ENCODE results near the gene SVBP.

GRCh38 chr1:42851960-42852607, 34.9 kb upstream of the SVBP start:
- TF ChIP-seq CTCF (IDR thresholded peaks at IDR 0.05) (no peak), EP300 (IDR thresholded peaks at IDR 0.05) (no peak), POLR2AphosphoS5 (IDR thresholded peaks at IDR 0.05) (no peak), POLR2A (IDR thresholded peaks at IDR 0.05; ENCODE audit: low read depth) (no peak)
